Ovary (tissue), 9 donors: ENCODE measurements around the gene C1orf21. TPM values are rescaled to one million over a fixed set of nuclear protein-coding genes. Genes with fewer than 3 reads are reported as not detected.

Source experiments
- DNase-seq, 5 donors: peaks; one replicate each; pipeline ENCODE4 v3.0.0-alpha.2; 2019 to 2020
- H3K27ac ChIP-seq, 2 donors: fragments of 200-600 bp; one replicate each; pipeline versions ENCODE4 v1.5.1 to v1.8.0; 2019 to 2022
- H3K27me3 ChIP-seq: fragments of 200-600 bp; one replicate; pipeline ENCODE4 v1.8.0; 2022
- H3K36me3 ChIP-seq: fragments of 200-600 bp; sonication (generic); one replicate; pipeline ENCODE4 v1.5.1; 2019
- H3K4me1 ChIP-seq: one replicate; pipeline ENCODE4 v1.8.1; 2013; ENCODE audit warnings: mild to moderate bottlenecking, moderate library complexity; ENCODE audit not compliant: insufficient read depth
- H3K4me3 ChIP-seq: fragments of 200-600 bp; sonication (generic); one replicate; pipeline ENCODE4 v1.5.1; 2017
- H3K9me3 ChIP-seq, 2 donors: fragments of 200-600 bp in 1 of 2; sonication (generic) in 1 of 2; one replicate each; pipeline versions ENCODE4 v1.5.1 to v1.8.1; 2013 to 2019; ENCODE audit warnings: mild to moderate bottlenecking in 1 of 2, moderate library complexity in 1 of 2
- EP300 ChIP-seq: sonication (generic); formaldehyde crosslinking; IDR thresholded peaks from one replicate; pipeline ENCODE4 v1.6.1; 2017; ENCODE audit warnings: antibody characterized with exemption
- POLR2A ChIP-seq: fragments of 450-650 bp; IDR thresholded peaks from one replicate; pipeline ENCODE4 v1.6.1; 2017; ENCODE audit warnings: antibody characterized with exemption, mild to moderate bottlenecking, moderate library complexity
- WGBS, 3 donors: extraction: QIAGEN DNeasy Blood & Tissue Kit in 1 of 3; methylation state at CpG; one replicate each; pipeline versions ENCODE4 v1.1.5 to v1.1.7; 2013 to 2017; 5-methylcytosine and 5-hydroxymethylcytosine counted together
- intact Hi-C, 4 donors: fragments of 100-400 bp; cut with DNase I; formaldehyde crosslinking; loops; one replicate each; pipeline versions ENCODE4 v1.11.0 to v1.15.1; 2022 to 2023
- polyA plus RNA-seq, 2 donors: library from polyadenylated mRNA; stranded (reverse); fragments of 200-250 nt in 1 of 2; fragments of 350-450 nt in 1 of 2; fragmentation: Illumina TruSeq in 1 of 2; extraction: RNeasy Lipid Tissue Mini Kit (QIAGEN cat#74804) in 1 of 2; gene quantifications; one replicate each; pipeline ENCODE4 v1.2.3, GENCODE V29; 2013 to 2014
- total RNA-seq, 7 donors: library from RNA; depleted of rRNA in 2 of 7; stranded (reverse); fragments of >200 nt in 2 of 7; fragmentation: NEBNext Ultra II Directional in 3 of 7; extraction: Animal tissue kit (Norgen Biotek cat#: 25700) in 3 of 7; gene quantifications; one replicate each; pipeline versions ENCODE4 v1.1.0 to v1.2.4, GENCODE V29; 2016 to 2023
- TF ChIP-seq, protein P1 (sequence below), 3 donors: fragments of 450-650 bp in 2 of 3; fragments of 200-600 bp in 1 of 3; IDR thresholded peaks; one replicate each; pipeline versions ENCODE4 v1.5.1 to v1.8.0; 2016 to 2022; ENCODE audit warnings: antibody characterized with exemption in 3 of 3, mild to moderate bottlenecking in 1 of 3
- donor health status: DM: no; HTN: no; CAD: no; lungs with moderate emphysema.
- donor health status: DM: no; HTN: no; CAD: no.
- donor health status: Bipolar disorder and iron deficiency.
- donor health status: DM: yes; HTN: yes; CAD: no.
- donor health status: DM: no; HTN: no; CAD: no.
- donor health status: DM: yes; HTN: yes; CAD: no.

C1orf21 gene
- total and polyA plus RNA-seq, 9 donors = 22.9 to 108 (median 59.4) TPM

DNA sequence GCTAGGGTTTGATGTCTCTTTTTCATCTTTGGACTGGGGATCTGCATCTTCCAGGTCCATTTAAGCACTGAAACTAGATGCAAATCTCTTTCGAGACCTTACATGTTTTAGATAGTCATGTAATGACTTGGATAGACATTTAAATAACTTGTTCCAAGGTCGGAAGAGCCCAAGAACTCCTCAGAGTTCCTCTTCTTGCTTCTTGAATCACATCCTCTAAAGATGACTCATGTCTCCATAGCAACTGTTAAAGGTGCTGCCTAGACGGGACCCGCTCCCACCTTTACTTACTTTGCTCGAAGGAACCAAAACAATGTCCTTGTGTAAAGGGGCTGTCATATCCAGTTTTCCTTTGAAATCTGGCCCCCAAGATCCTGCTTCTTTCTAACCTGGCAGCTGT, 237.8 kb downstream of the C1orf21 start:
- H3K27ac ChIP-seq = no peak overlapping the region
- no peaks in the 10 kb centered on the region for H3K36me3 ChIP-seq
- 77 to 86% (median 82%) methylated on average over 5 of the region's 5 CpGs for WGBS, 3 donors
- no peaks in the 10 kb centered on the region for H3K27me3 ChIP-seq
- intact Hi-C loops = loop anchor here in 1 of 4 donors (10.0 kb wide), 1 partner anchor 140 kb away; no protein-coding TSS in a partner anchor
- TF ChIP-seq EP300 (no peak), POLR2A (no peak)
- TF ChIP-seq, protein P1, sequence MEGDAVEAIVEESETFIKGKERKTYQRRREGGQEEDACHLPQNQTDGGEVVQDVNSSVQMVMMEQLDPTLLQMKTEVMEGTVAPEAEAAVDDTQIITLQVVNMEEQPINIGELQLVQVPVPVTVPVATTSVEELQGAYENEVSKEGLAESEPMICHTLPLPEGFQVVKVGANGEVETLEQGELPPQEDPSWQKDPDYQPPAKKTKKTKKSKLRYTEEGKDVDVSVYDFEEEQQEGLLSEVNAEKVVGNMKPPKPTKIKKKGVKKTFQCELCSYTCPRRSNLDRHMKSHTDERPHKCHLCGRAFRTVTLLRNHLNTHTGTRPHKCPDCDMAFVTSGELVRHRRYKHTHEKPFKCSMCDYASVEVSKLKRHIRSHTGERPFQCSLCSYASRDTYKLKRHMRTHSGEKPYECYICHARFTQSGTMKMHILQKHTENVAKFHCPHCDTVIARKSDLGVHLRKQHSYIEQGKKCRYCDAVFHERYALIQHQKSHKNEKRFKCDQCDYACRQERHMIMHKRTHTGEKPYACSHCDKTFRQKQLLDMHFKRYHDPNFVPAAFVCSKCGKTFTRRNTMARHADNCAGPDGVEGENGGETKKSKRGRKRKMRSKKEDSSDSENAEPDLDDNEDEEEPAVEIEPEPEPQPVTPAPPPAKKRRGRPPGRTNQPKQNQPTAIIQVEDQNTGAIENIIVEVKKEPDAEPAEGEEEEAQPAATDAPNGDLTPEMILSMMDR (IDR thresholded peaks at IDR 0.05) = no peak
- H3K9me3 ChIP-seq = no peaks in the 10 kb centered on the region
- no peak overlapping the region for H3K4me3 ChIP-seq
- peaks cover 13% of the 10 kb centered on the region for H3K4me1 ChIP-seq
- DNase-seq = no peak

DNA sequence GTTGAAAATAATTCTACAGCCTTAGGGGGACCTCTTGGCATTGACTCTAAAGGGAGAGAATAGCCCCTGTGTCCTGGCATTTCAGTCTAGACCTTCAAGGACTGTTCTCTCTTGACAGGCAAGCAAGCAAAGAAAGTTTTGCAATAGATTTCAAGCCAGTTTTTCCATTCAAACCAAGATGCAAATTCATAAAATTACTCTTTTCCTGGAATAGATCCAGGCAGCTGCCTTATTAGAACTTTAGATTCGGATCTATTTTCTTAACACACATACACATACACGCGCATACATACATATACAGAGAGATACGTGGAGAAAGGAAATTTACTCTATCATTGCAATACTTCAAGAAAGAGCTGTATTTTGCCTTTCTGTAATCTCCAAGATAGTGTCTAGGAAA, 238.4 kb downstream of the C1orf21 start:
- H3K4me1 ChIP-seq = peaks cover 15% of the 10 kb centered on the region
- WGBS, 3 donors = 92 to 97% (median 95%) methylated on average over 4 of the region's 4 CpGs
- DNase-seq = no peak
- H3K36me3 ChIP-seq = no peaks in the 10 kb centered on the region
- no peaks in the 10 kb centered on the region for H3K27me3 ChIP-seq
- H3K4me3 ChIP-seq = no peak overlapping the region
- no peaks in the 10 kb centered on the region for H3K9me3 ChIP-seq
- no peak overlapping the region for H3K27ac ChIP-seq
- TF ChIP-seq, protein P1 (IDR thresholded peaks at IDR 0.05) = no peak
- TF ChIP-seq EP300 = no peak
- no peak for TF ChIP-seq POLR2A
- intact Hi-C loops = loop anchor here in 1 of 4 donors (10.0 kb wide), 1 partner anchor 140 kb away; no protein-coding TSS in a partner anchor

DNA sequence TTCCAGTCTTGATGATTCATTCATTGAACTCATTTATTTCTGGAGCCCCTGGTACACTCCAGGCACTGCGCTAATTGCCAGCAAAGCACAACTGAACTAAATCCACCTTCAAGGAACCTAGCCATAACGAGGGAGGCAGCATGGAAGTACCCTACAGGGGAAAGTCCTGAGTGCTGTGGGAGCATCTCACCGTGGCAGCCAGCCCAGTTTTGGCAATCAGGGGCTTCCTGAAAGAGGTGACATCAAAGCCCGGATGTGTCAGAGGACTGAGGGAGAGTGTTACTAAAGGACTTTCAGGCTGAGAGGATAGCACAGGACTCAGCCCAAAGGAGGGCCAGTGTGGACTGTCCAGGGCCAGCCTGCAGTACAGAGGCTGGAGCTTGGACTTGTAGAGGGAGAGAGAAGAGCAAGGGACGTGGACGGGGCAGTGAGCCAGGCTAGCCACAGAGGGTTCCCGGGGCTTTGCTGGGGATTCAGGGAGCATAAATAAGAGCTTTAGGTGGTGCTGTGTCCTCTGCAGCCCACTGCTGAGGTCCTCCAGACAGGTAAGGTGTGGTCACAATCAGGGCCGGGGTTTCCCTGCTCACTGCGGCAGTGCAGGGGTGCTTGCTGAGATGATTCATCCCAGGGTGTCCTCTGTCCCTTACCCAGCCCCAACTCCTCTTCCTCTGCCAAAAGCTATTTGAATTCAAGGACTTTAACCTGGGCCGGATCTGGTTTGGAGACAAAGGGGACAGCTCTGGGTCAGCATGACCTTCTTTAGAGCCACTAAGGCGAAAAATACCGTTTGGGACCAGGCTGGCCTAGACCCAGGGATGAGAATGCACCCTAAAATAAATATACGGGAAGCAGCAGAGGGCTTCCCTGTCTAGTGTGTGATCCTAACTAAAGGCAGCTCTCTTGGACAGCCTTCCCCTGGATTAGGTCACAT, 239.5 kb downstream of the C1orf21 start:
- H3K4me3 ChIP-seq = no peak overlapping the region
- peaks cover 13% of the 10 kb centered on the region for H3K4me1 ChIP-seq
- intact Hi-C loops = loop anchor here in 1 of 4 donors (10.0 kb wide), 1 partner anchor 142 kb away; no protein-coding TSS in a partner anchor
- no peaks in the 10 kb centered on the region for H3K27me3 ChIP-seq
- no peaks in the 10 kb centered on the region for H3K9me3 ChIP-seq
- peak in 2 of 5 donors; percentile 25 to 57 for DNase-seq
- no peaks in the 10 kb centered on the region for H3K36me3 ChIP-seq
- peak overlapping the region; percentile 19 to 44 for H3K27ac ChIP-seq
- WGBS, 3 donors = 57 to 63% (median 61%) methylated on average over 13 of the region's 13 CpGs
- TF ChIP-seq EP300 = no peak
- no peak for TF ChIP-seq POLR2A
- TF ChIP-seq, protein P1 (IDR thresholded peaks at IDR 0.05) = no peak

DNA sequence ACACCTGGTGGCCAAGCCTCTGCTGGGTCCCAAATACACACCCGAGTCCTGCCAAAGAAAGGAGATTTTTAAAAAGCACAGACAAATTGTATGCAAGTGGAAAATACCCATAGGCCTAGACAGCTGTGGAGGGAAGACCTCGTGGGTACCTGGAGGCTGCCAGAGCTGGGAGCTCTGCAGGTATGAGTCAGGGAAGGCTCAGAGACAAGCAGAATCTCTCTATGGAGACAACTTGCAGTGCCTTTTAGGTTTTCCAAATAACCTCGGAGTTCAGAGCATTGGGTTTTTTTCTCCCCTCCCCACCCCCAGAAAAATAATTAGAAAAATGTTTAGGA, 240.1 kb downstream of the C1orf21 start:
- Histone ChIP-seq H3K4me1 (peaks cover 11% of the 10 kb centered on the region), H3K4me3 (no peak overlapping the region)
- WGBS, 3 donors = 56 to 70% (median 66%) methylated on average over 3 of the region's 3 CpGs

More for the DNA sequence above, 240.1 kb downstream of the C1orf21 start:
- H3K27me3 ChIP-seq = no peaks in the 10 kb centered on the region
- intact Hi-C loops = loop anchor here in 1 of 4 donors (10.0 kb wide), 1 partner anchor 142 kb away; no protein-coding TSS in a partner anchor
- TF ChIP-seq, protein P1 (IDR thresholded peaks at IDR 0.05) = no peak
- TF ChIP-seq EP300 (no peak), POLR2A (no peak)
- H3K9me3 ChIP-seq = no peaks in the 10 kb centered on the region
- no peaks in the 10 kb centered on the region for H3K36me3 ChIP-seq
- H3K27ac ChIP-seq = peak overlapping the region; percentile 19 to 44
- no peak for DNase-seq
